HepG2 (cell line): ENCODE data around the gene TBC1D16. TPM values are rescaled to one million over a fixed set of nuclear protein-coding genes. Genes with fewer than 3 reads are reported as not detected.
A peak's percentile ranks its signal among the peaks of the same experiment; 100 is the strongest.

Source experiments
- ARNT2 ChIP-seq: sonication (generic); formaldehyde crosslinking; IDR thresholded peaks from 2 replicates; pipeline ENCODE4 v1.8.0; 2022; ENCODE audit warnings: mild to moderate bottlenecking, low read depth, missing genetic modification reagents, moderate library complexity
- DZIP1 ChIP-seq: sonication (generic); formaldehyde crosslinking; IDR thresholded peaks from 2 replicates; pipeline ENCODE4 v1.5.0; 2020; ENCODE audit warnings: mild to moderate bottlenecking, missing genetic modification reagents
- HINFP ChIP-seq: sonication (generic); formaldehyde crosslinking; IDR thresholded peaks from 2 replicates; pipeline ENCODE4 v1.4.0; 2020; ENCODE audit warnings: low read depth, mild to moderate bottlenecking, missing genetic modification reagents
- HOXA5 ChIP-seq: sonication (generic); formaldehyde crosslinking; IDR thresholded peaks from 2 replicates; pipeline ENCODE4 v1.4.0; 2020; ENCODE audit warnings: missing genetic modification reagents
- KDM6A ChIP-seq: IDR thresholded peaks from 2 replicates; pipeline ENCODE4 v1.6.1; 2016; ENCODE audit warnings: low read depth
- PCBP1 ChIP-seq: fragments of 200-400 bp; formaldehyde crosslinking; IDR thresholded peaks from 2 replicates; pipeline ENCODE4 v1.6.1; 2017; ENCODE audit warnings: mild to moderate bottlenecking, low read depth, low read length, borderline replicate concordance
- PRDM4 ChIP-seq: sonication (generic); formaldehyde crosslinking; IDR thresholded peaks from 2 replicates; pipeline ENCODE4 v1.9.0; 2021; ENCODE audit warnings: missing genetic modification reagents, borderline replicate concordance
- RBAK ChIP-seq: sonication (generic); formaldehyde crosslinking; IDR thresholded peaks from 2 replicates; pipeline ENCODE4 v1.5.1; 2020; ENCODE audit warnings: mild to moderate bottlenecking, missing genetic modification reagents
- RNF2 ChIP-seq: fragments of 450-650 bp; conservative IDR thresholded peaks from 2 replicates; pipeline ENCODE4 v1.6.1; 2016; ENCODE audit warnings: low read depth
- SUZ12 ChIP-seq: fragments of 150-350 bp; IDR thresholded peaks from 2 replicates; pipeline ENCODE4 v1.6.1; 2014; ENCODE audit warnings: low read depth, low read length
- TFAP4 ChIP-seq: sonication (generic); IDR thresholded peaks from 2 replicates; pipeline ENCODE4 v1.6.1; 2016; ENCODE audit warnings: low read depth, borderline replicate concordance
- ZNF17 ChIP-seq: sonication (generic); formaldehyde crosslinking; IDR thresholded peaks from 2 replicates; pipeline ENCODE4 v1.5.0; 2020; ENCODE audit warnings: mild to moderate bottlenecking, missing genetic modification reagents
- ZNF234 ChIP-seq: sonication (generic); formaldehyde crosslinking; conservative IDR thresholded peaks from 2 replicates; pipeline ENCODE4 v1.5.1; 2020; ENCODE audit warnings: mild to moderate bottlenecking, missing genetic modification reagents
- ZNF260 ChIP-seq: sonication (generic); formaldehyde crosslinking; IDR thresholded peaks from 2 replicates; pipeline ENCODE4 v1.4.0; 2020; ENCODE audit warnings: missing genetic modification reagents, low read depth, mild to moderate bottlenecking, borderline replicate concordance
- ZNF337 ChIP-seq: sonication (generic); formaldehyde crosslinking; IDR thresholded peaks from 2 replicates; pipeline ENCODE4 v1.5.1; 2020; ENCODE audit warnings: missing genetic modification reagents, low read depth, mild to moderate bottlenecking, borderline replicate concordance
- ZNF572 ChIP-seq: sonication (generic); formaldehyde crosslinking; IDR thresholded peaks from 2 replicates; pipeline ENCODE4 v1.5.1; 2020; ENCODE audit warnings: mild to moderate bottlenecking, missing genetic modification reagents
- ZNF674 ChIP-seq: sonication (generic); formaldehyde crosslinking; IDR thresholded peaks from 2 replicates; pipeline ENCODE4 v1.5.0; 2020; ENCODE audit warnings: low read depth, mild to moderate bottlenecking, missing genetic modification reagents
- ZNF691 ChIP-seq: sonication (generic); formaldehyde crosslinking; IDR thresholded peaks from 2 replicates; pipeline ENCODE4 v1.4.0; 2020; ENCODE audit warnings: missing genetic modification reagents, low read depth, mild to moderate bottlenecking, borderline replicate concordance
- ZNF780A ChIP-seq: sonication (generic); formaldehyde crosslinking; IDR thresholded peaks from 2 replicates; pipeline ENCODE4 v1.8.0; 2022; ENCODE audit warnings: mild to moderate bottlenecking, missing genetic modification reagents, moderate library complexity
- ZNF883 ChIP-seq: sonication (generic); formaldehyde crosslinking; IDR thresholded peaks from 2 replicates; pipeline ENCODE4 v1.5.1; 2020; ENCODE audit warnings: mild to moderate bottlenecking, missing genetic modification reagents; ENCODE audit errors: not compliant biosample characterization
- polyA plus RNA-seq, 8 experiments: library from polyadenylated mRNA; depleted of rRNA in 3 of 8; stranded (reverse) in 7 of 8; unstranded in 1 of 8; fragments of >200 nt; fragmentation: Illumina TruSeq in 4 of 8; extraction: Trizol in 4 of 8; gene quantifications; 2 replicates each; pipeline versions ENCODE4 v1.2.1 to v1.2.3, GENCODE V29; 2011 to 2016; ENCODE audit warnings: low read depth in 4 of 8, missing spikeins in 1 of 8, mixed read lengths in 1 of 8; ENCODE audit not compliant: insufficient read depth in 1 of 8
- total RNA-seq, 5 experiments: library from RNA; depleted of rRNA; stranded (reverse); fragments of >200 nt; fragmentation: Illumina TruSeq; extraction: Trizol; gene quantifications; 2 replicates each; pipeline ENCODE4 v1.2.3, GENCODE V29; 2016; ENCODE audit warnings: low read depth in 1 of 5

TBC1D16 gene
- total and polyA plus RNA-seq, 2 of the 13 experiments (the other 11 are each of a cell fraction or from before 2014, with no cell fraction given), result 14.9 to 24.9 TPM

GRCh38 chr17:80035937-80036714 is 454 bp upstream of the TBC1D16 start, which contains the start of gene CCDC40 (continued):
- TF ChIP-seq TFAP4 (no peak), ARNT2 (no peak; the same call in 1 of the 2 replicates), KDM6A (0 out of 2 replicates have a peak, but pooled peaks have one; percentile 27), HOXA5 (CRISPR knock-in tag) (no peak; the same call in 1 of the 2 replicates), ZNF260 (CRISPR knock-in tag) (no peak), PCBP1 (no peak), ZNF337 (CRISPR knock-in tag) (no peak), ZNF780A (CRISPR knock-in tag) (0 out of 2 replicates have a peak, but pooled peaks have one; percentile 36), ZNF572 (peak; percentile 74; the same call in 1 of the 2 replicates), DZIP1 (CRISPR knock-in tag) (peak; percentile 91; the same call in 1 of the 2 replicates), ZNF234 (CRISPR knock-in tag) (peak; percentile 73; the same call in 1 of the 2 replicates), ZNF17 (CRISPR knock-in tag) (no peak), ZNF883 (peak; percentile 8), SUZ12 (no peak), HINFP (CRISPR knock-in tag) (0 out of 2 replicates have a peak, but pooled peaks have one; percentile 34), ZNF674 (CRISPR knock-in tag) (peak; percentile 71; the same call in 1 of the 2 replicates), RNF2 (no peak; the same call in 1 of the 2 replicates), PRDM4 (CRISPR knock-in tag) (no peak), RBAK (no peak; the same call in 1 of the 2 replicates), ZNF691 (no peak; the same call in 1 of the 2 replicates)
